Femur (tissue), 1 donor: ENCODE data around the gene STX5.
"Not testable (repeated sequence)": the region's sequence is repeated elsewhere in the genome, so short reads cannot be mapped to it uniquely, and the experiment has no call there.

Experiments
- DNase-seq: peaks from one replicate; pipeline ENCODE4 v3.0.0-alpha.2; 2017

Gene STX5

GRCh38 chr11:62828130-62828529 lies 3.7 kb downstream of the STX5 start:
- DNase-seq = not testable (repeated sequence)

- no peak for DNase-seq
These were observed 8.2 kb downstream of the STX5 start for GRCh38 chr11:62823677-62824076.

- no peak for DNase-seq
These were observed 14.7 kb downstream of the STX5 start for GRCh38 chr11:62817129-62817528.

GRCh38 chr11:62816557-62816956 lies 15.3 kb downstream of the STX5 start:
- DNase-seq = no peak

GRCh38 chr11:62811659-62812058 lies 20.2 kb downstream of the STX5 start:
- DNase-seq = no peak

- DNase-seq = no peak
These were observed 21.1 kb downstream of the STX5 start for GRCh38 chr11:62810748-62811147.

- DNase-seq = peak; percentile 39
These were observed 25.2 kb downstream of the STX5 start for GRCh38 chr11:62806611-62807121.

GRCh38 chr11:62805961-62806441 lies 25.9 kb downstream of the STX5 start:
- DNase-seq = peak; percentile 38

- DNase-seq = peak; percentile 96
These were observed 26.6 kb downstream of the STX5 start, which contains the start of gene NXF1 for GRCh38 chr11:62805076-62805892. TSS of gene NXF1 (minus strand) at chr11:62805440. CDS start at chr11:62805356, 84 bp downstream.

GRCh38 chr11:62804310-62805075 lies 27.4 kb downstream of the STX5 start:
- no peak for DNase-seq

- no peak for DNase-seq
These were observed 30.8 kb downstream of the STX5 start for GRCh38 chr11:62801071-62801470.

GRCh38 chr11:62799486-62799885 lies 32.4 kb downstream of the STX5 start:
- DNase-seq = no peak

- no peak for DNase-seq
These were observed 35.6 kb downstream of the STX5 start for GRCh38 chr11:62796281-62796680.

- DNase-seq = no peak
These were observed 37.6 kb downstream of the STX5 start for GRCh38 chr11:62794201-62794775.

GRCh38 chr11:62792202-62792575 lies 39.7 kb downstream of the STX5 start:
- DNase-seq = peak; percentile 42

- DNase-seq = peak; percentile 94
These were observed 40.2 kb downstream of the STX5 start, which contains the start of gene TMEM223 for GRCh38 chr11:62791501-62792201. TSS of gene TMEM223 (minus strand) at chr11:62792006. CDS start at chr11:62791994, 12 bp downstream.

- DNase-seq = no peak
These were observed 42.3 kb downstream of the STX5 start for GRCh38 chr11:62789576-62789975.

- no peak for DNase-seq
These were observed 42.9 kb downstream of the STX5 start for GRCh38 chr11:62788991-62789390.

- DNase-seq = peak; percentile 99
These were observed 44.7 kb downstream of the STX5 start, which contains the start of gene TMEM179B for GRCh38 chr11:62787005-62787759. TSS of gene TMEM179B (plus strand) at chr11:62787402. CDS start at chr11:62787432, 30 bp downstream.

GRCh38 chr11:62786318-62787004 lies 45.4 kb downstream of the STX5 start:
- DNase-seq = peak; percentile 93

GRCh38 chr11:62782753-62783152 lies 49.1 kb downstream of the STX5 start:
- DNase-seq = no peak
